Activated T-cell treated with anti-CD3 and anti-CD28 coated beads, Interleukin-2, amount 50 U/mL, for 1 hour (primary cell): ENCODE results near the gene SYNPR.
"Not testable (repeated sequence)": the region's sequence is repeated elsewhere in the genome, so short reads cannot be mapped to it uniquely, and the experiment has no call there.

ENCODE experiments used
- DNase-seq: peaks from one replicate; pipeline ENCODE4 v3.0.0-alpha.2; 2020

SYNPR gene

GRCh38 chr3:63644212-63644797 lies 366.2 kb downstream of the SYNPR start:
- no peak for DNase-seq

GRCh38 chr3:63644928-63645781 lies 367.0 kb downstream of the SYNPR start:
- DNase-seq = not testable (repeated sequence)

GRCh38 chr3:63652066-63652725 lies 374.1 kb downstream of the SYNPR start, which contains the start of gene SNTN:
Gene SNTN, plus strand, starts transcription at chr3:63652675. Its CDS starts 13 bp downstream, at chr3:63652688.
- no peak for DNase-seq

- DNase-seq = no peak
These were observed 376.1 kb downstream of the SYNPR start for GRCh38 chr3:63654211-63654610.

- DNase-seq = no peak
These were observed 376.8 kb downstream of the SYNPR start for GRCh38 chr3:63654931-63655330.

- DNase-seq = no peak
These were observed 377.4 kb downstream of the SYNPR start for GRCh38 chr3:63655519-63655918.

- DNase-seq = no peak
These were observed 378.7 kb downstream of the SYNPR start for GRCh38 chr3:63656786-63657185.

GRCh38 chr3:63661242-63661641 lies 383.1 kb downstream of the SYNPR start:
- no peak for DNase-seq

GRCh38 chr3:63662011-63662410 lies 383.9 kb downstream of the SYNPR start:
- DNase-seq = no peak

- DNase-seq = no peak
These were observed 384.4 kb downstream of the SYNPR start for GRCh38 chr3:63662500-63662899.
